ENCODE data around the gene COL15A1.

COL15A1 gene

GRCh38 chr9:99004115-99004514, 60.4 kb downstream of the COL15A1 start:
- TF ChIP-seq POLR2AphosphoS5 (IDR thresholded peaks at IDR 0.05; ENCODE audit: low read depth, low read length) (no peak), REST (IDR thresholded peaks at IDR 0.05; ENCODE audit: insufficient read depth in 1 of 2, low read depth in 2 of 2, low read length in 2 of 2) (no peak), TAF1 (IDR thresholded peaks at IDR 0.05; ENCODE audit: borderline replicate concordance, insufficient read depth, low read length) (no peak)

GRCh38 chr9:99004717-99005460, 61.2 kb downstream of the COL15A1 start:
- TF ChIP-seq POLR2AphosphoS5 (IDR thresholded peaks at IDR 0.05; ENCODE audit: low read depth, low read length) (no peak), SIN3A (IDR thresholded peaks at IDR 0.05; ENCODE audit: borderline replicate concordance, insufficient read depth, low read length) (no peak), TAF1 (IDR thresholded peaks at IDR 0.05; ENCODE audit: borderline replicate concordance, insufficient read depth, low read length) (no peak), FOXP2 (optimal IDR thresholded peaks at IDR 0.05; ENCODE audit: borderline replicate concordance, extremely low read depth, extremely low read length, insufficient read depth) (no peak), REST (IDR thresholded peaks at IDR 0.05; ENCODE audit: insufficient read depth in 1 of 2, low read depth in 2 of 2, low read length in 2 of 2) (no peak)

GRCh38 chr9:99005651-99006050, 61.9 kb downstream of the COL15A1 start:
- TF ChIP-seq FOXP2 (optimal IDR thresholded peaks at IDR 0.05; ENCODE audit: borderline replicate concordance, extremely low read depth, extremely low read length, insufficient read depth) (no peak), TAF1 (IDR thresholded peaks at IDR 0.05; ENCODE audit: borderline replicate concordance, insufficient read depth, low read length) (no peak), REST (IDR thresholded peaks at IDR 0.05; ENCODE audit: insufficient read depth in 1 of 2, low read depth in 2 of 2, low read length in 2 of 2) (no peak), POLR2AphosphoS5 (IDR thresholded peaks at IDR 0.05; ENCODE audit: low read depth, low read length) (no peak), SIN3A (IDR thresholded peaks at IDR 0.05; ENCODE audit: borderline replicate concordance, insufficient read depth, low read length) (no peak)

GRCh38 chr9:99006511-99006910, 62.8 kb downstream of the COL15A1 start:
- no peak for TF ChIP-seq FOXP2 (optimal IDR thresholded peaks at IDR 0.05; ENCODE audit: borderline replicate concordance, extremely low read depth, extremely low read length, insufficient read depth)

GRCh38 chr9:99006979-99007378, 63.3 kb downstream of the COL15A1 start:
- TF ChIP-seq POLR2AphosphoS5 (IDR thresholded peaks at IDR 0.05; ENCODE audit: low read depth, low read length), result no peak
- TF ChIP-seq FOXP2 (optimal IDR thresholded peaks at IDR 0.05; ENCODE audit: borderline replicate concordance, extremely low read depth, extremely low read length, insufficient read depth), result no peak
- TF ChIP-seq REST (IDR thresholded peaks at IDR 0.05; ENCODE audit: insufficient read depth in 1 of 2, low read depth in 2 of 2, low read length in 2 of 2), result no peak
- TF ChIP-seq SIN3A (IDR thresholded peaks at IDR 0.05; ENCODE audit: borderline replicate concordance, insufficient read depth, low read length), result no peak
- no peak for TF ChIP-seq TAF1 (IDR thresholded peaks at IDR 0.05; ENCODE audit: borderline replicate concordance, insufficient read depth, low read length)
